HL-60/S4 treated with retinoic acid at 250 ng/mL for 4 days and 3 days (cell line): ENCODE measurements around the gene CHRNA3.

Experiments used
- in situ Hi-C: fragments of 300-500 bp; cut with MboI; formaldehyde crosslinking; loops from 2 replicates; pipeline ENCODE4 v1.7.0; 2022; ENCODE audit warnings: low sequenced_read_pairs

Gene CHRNA3

GRCh38 chr15:78620527-78621421 lies at the start of gene CHRNA3:
Gene CHRNA3 (minus strand): TSS chr15:78620996. CDS start chr15:78620794, 202 bp downstream.
- in situ Hi-C loops: no loop called here

- in situ Hi-C loops: no loop called here
Observed at GRCh38 chr15:78668987-78669386, 48.2 kb upstream of the CHRNA3 start.

- in situ Hi-C loops: no loop called here
Observed at GRCh38 chr15:78667578-78668236, 46.9 kb upstream of the CHRNA3 start.

GRCh38 chr15:78666010-78666409 lies 45.2 kb upstream of the CHRNA3 start:
- in situ Hi-C loops: no loop called here

- in situ Hi-C loops: no loop called here
Observed at GRCh38 chr15:78663703-78664102, 42.9 kb upstream of the CHRNA3 start.

- in situ Hi-C loops: no loop called here
Observed at GRCh38 chr15:78662028-78662427, 41.2 kb upstream of the CHRNA3 start.

GRCh38 chr15:78661001-78661400 lies 40.2 kb upstream of the CHRNA3 start:
- in situ Hi-C loops: no loop called here

- in situ Hi-C loops: no loop called here
Observed at GRCh38 chr15:78660584-78660983, 39.8 kb upstream of the CHRNA3 start.

GRCh38 chr15:78658823-78659222 lies 38.0 kb upstream of the CHRNA3 start:
- in situ Hi-C loops: no loop called here

- in situ Hi-C loops: no loop called here
Observed at GRCh38 chr15:78654272-78654671, 33.5 kb upstream of the CHRNA3 start.

GRCh38 chr15:78651930-78652615 lies 31.3 kb upstream of the CHRNA3 start:
- in situ Hi-C loops: no loop called here

GRCh38 chr15:78651007-78651406 lies 30.2 kb upstream of the CHRNA3 start:
- in situ Hi-C loops: no loop called here

GRCh38 chr15:78650022-78650421 lies 29.2 kb upstream of the CHRNA3 start:
- in situ Hi-C loops: no loop called here

- in situ Hi-C loops: no loop called here
Observed at GRCh38 chr15:78645009-78645408, 24.2 kb upstream of the CHRNA3 start.

- in situ Hi-C loops: no loop called here
Observed at GRCh38 chr15:78642331-78642730, 21.5 kb upstream of the CHRNA3 start.

- in situ Hi-C loops: no loop called here
Observed at GRCh38 chr15:78641749-78642275, 21.0 kb upstream of the CHRNA3 start.

- in situ Hi-C loops: no loop called here
Observed at GRCh38 chr15:78641102-78641748, 20.4 kb upstream of the CHRNA3 start, which contains the start of gene CHRNB4. Gene CHRNB4 (minus strand): TSS chr15:78641210. CDS start chr15:78641133, 77 bp downstream.

GRCh38 chr15:78640527-78641101 lies 19.8 kb upstream of the CHRNA3 start:
- in situ Hi-C loops: no loop called here

- in situ Hi-C loops: no loop called here
Observed at GRCh38 chr15:78638658-78639314, 18.0 kb upstream of the CHRNA3 start.
